H1 (cell line): ENCODE results near the gene TEX48. TPM values are rescaled to one million over a fixed set of nuclear protein-coding genes. Genes with fewer than 3 reads are reported as not detected.

Source experiments
- HDAC2 ChIP-seq, 2 experiments: fragments of 300-600 bp in 1 of 2; sonication (generic) in 1 of 2; IDR thresholded peaks; 2 replicates each; pipeline ENCODE4 v1.6.1; 2011 to 2012; ENCODE audit warnings: low read depth in 2 of 2, low read length in 2 of 2, mild to moderate bottlenecking in 2 of 2, moderate library complexity in 2 of 2, borderline replicate concordance in 1 of 2, inconsistent platforms in 1 of 2
- RAD21 ChIP-seq, 2 experiments: IDR thresholded peaks in 1 of 2; conservative IDR thresholded peaks in 1 of 2; 2 replicates each; pipeline ENCODE4 v1.6.1; 2011; ENCODE audit warnings: low read depth in 2 of 2, low read length in 2 of 2, improper control_type of control experiment in 1 of 2, inconsistent platforms in 1 of 2, mild to moderate bottlenecking in 1 of 2, moderate library complexity in 1 of 2
- YY1 ChIP-seq: IDR thresholded peaks from 2 replicates; pipeline ENCODE4 v1.6.1; 2011; ENCODE audit warnings: low read depth, mild to moderate bottlenecking, low read length
- polyA plus RNA-seq, 7 experiments: library from polyadenylated mRNA; depleted of rRNA in 3 of 7; stranded (reverse) in 5 of 7; unstranded in 2 of 7; fragments of >200 nt in 5 of 7; fragments of 200-250 nt in 2 of 7; gene quantifications; 1 replicate in 5 of 7; 2 replicates in 1 of 7; 4 replicates in 1 of 7; pipeline versions ENCODE4 v1.2.1 to v1.2.3, GENCODE V29; 2011 to 2013; ENCODE audit warnings: missing spikeins in 2 of 7, mixed read lengths in 2 of 7
- total RNA-seq: library from RNA; stranded (reverse); fragmentation: NEBNext Ultra II Directional; extraction: Animal tissue kit (Norgen Biotek cat#: 25700); gene quantifications from 2 replicates; pipeline ENCODE4 v1.2.1, GENCODE V29; 2021

The TEX48 gene
- total and polyA plus RNA-seq, 2 of the 8 experiments (the other 6 are each of a cell fraction or from before 2014, with no cell fraction given) = not detected

DNA sequence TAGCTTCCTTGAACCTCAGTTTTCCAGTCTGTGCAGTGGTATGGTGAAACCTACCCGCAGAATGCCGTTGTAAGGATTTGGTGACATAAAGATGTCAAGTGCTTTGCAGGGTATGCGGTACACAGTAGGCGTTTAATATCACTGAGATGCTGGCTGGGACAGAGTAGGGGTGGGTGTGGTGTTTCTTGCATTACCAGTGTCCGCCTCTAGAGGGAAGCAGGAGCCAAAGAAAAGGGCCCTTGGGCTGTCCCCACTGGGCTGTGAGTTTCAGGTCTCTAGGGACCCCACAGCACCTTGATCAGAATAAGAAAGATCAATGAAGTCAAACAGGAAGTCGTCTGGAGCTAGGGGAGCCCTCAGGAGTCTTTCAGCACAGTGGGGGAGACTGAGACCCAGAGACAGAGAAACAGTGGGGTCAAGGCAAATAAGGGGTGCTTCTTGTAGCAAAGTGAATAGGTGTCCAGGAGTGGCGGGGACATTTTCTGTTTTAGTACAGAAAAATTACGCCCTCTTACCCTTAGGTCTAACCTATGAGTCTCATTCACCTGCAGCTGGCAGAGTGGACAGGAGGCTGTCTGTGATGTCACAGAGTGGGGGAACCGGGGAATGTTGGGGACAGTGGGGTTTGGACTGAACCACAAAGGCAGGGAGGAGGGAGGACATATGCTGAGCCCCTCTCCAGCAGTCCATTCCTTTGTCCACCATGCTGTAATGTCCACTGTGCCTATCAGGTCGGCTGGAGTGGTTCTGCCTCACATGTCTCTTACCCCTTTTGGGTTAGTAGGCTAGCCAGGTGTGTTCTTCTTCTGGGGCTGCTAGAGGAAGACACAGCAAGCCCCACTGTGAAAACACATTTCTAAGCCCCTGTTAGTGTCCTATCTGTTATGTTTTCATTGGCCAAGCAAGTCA, 19.7 kb downstream of the TEX48 start (continued):
- peak; percentile 81 to 87 for TF ChIP-seq RAD21 (IDR thresholded peaks at IDR 0.05 in 1 of 2, conservative IDR thresholded peaks at IDR 0.05 in 1 of 2; ENCODE audit: low read depth in 2 of 2, low read length in 2 of 2)
- 0 out of 4 replicates have a peak, but pooled peaks of 1 of the 2 experiments have one; percentile 50 for TF ChIP-seq HDAC2 (IDR thresholded peaks at IDR 0.05; ENCODE audit: borderline replicate concordance in 1 of 2, low read depth in 2 of 2, low read length in 2 of 2)
- TF ChIP-seq YY1 = 0 out of 2 replicates have a peak, but pooled peaks have one; percentile 25
